ENCODE measurements around the gene C2orf72. TPM values are rescaled to one million over a fixed set of nuclear protein-coding genes. Genes with fewer than 3 reads are reported as not detected.

C2orf72 gene
- under 0.01 and 0.23 TPM in 2 replicates for total RNA-seq (ENCODE audit: low replicate concordance)

GRCh38 chr2:231037202-231037730 lies at the start of gene C2orf72:
Gene C2orf72, plus strand, starts transcription at chr2:231037523. Its CDS starts 43 bp downstream, at chr2:231037566.

GRCh38 chr2:230995821-230996220 lies 41.5 kb upstream of the C2orf72 start, which contains the start of gene SPATA3:
Gene SPATA3, plus strand, starts transcription at chr2:230996121. Its CDS starts 113 bp downstream, at chr2:230996234.

GRCh38 chr2:231056453-231057416 lies 19.4 kb downstream of the C2orf72 start, which contains the start of gene PSMD1:
Gene PSMD1, plus strand, starts transcription at chr2:231056867. Its CDS starts 159 bp downstream, at chr2:231057026.

Other genes with a start within 250 kb of the C2orf72 start
- gene ITM2C, start 172.6 kb upstream of the C2orf72 start, total RNA-seq (ENCODE audit: low replicate concordance), result 44.3 and 97.9 TPM in 2 replicates
- gene GPR55, start 112.3 kb upstream of the C2orf72 start, total RNA-seq (ENCODE audit: low replicate concordance), result not detected in 2 replicates
- not detected in 2 replicates for gene SPATA3, start 41.4 kb upstream of the C2orf72 start, total RNA-seq (ENCODE audit: low replicate concordance)
- 131 and 184 TPM in 2 replicates for gene PSMD1, start 19.3 kb downstream of the C2orf72 start, total RNA-seq (ENCODE audit: low replicate concordance)
- 14.8 and 35.6 TPM in 2 replicates for gene HTR2B, start 87.5 kb downstream of the C2orf72 start, total RNA-seq (ENCODE audit: low replicate concordance)
- 93.4 and 147 TPM in 2 replicates for gene ARMC9, start 161.1 kb downstream of the C2orf72 start, total RNA-seq (ENCODE audit: low replicate concordance)